Non-pigmented ciliary epithelial cell (primary cell): ENCODE measurements around the gene LIF.
A peak's percentile ranks its signal among the peaks of the same experiment; 100 is the strongest.

Source experiments
- DNase-seq: peaks from one replicate; pipeline ENCODE4 v3.0.0-alpha.2; 2010; ENCODE audit warnings: low read depth

Gene LIF

GRCh38 chr22:30245985-30246813, at the start of gene LIF:
LIF (minus strand) TSS chr22:30246759; CDS start chr22:30246695, 64 bp downstream.
- no peak for DNase-seq

- DNase-seq: no peak
These were observed 49.8 kb upstream of the LIF start for GRCh38 chr22:30296324-30296723.

DNA sequence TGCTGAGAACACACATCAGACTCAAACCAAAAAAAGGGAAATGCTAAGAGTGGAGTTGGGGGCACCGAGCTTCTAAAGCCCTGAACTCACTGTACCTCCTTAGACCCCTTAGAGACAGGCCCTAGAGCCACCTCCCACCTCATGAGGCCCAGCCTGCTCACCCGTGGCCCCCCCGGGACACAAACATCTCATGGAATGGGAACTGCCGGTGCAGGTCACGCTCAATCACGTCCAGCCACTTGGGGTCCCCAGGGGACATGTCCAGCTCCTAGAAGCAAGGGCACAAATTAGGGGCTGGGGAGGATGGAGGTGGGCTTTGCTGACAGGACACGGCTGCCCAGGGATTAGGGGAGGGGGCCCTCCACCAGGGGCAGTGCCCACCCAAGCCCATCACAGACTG, 49.0 kb upstream of the LIF start:
- DNase-seq: no peak

DNA sequence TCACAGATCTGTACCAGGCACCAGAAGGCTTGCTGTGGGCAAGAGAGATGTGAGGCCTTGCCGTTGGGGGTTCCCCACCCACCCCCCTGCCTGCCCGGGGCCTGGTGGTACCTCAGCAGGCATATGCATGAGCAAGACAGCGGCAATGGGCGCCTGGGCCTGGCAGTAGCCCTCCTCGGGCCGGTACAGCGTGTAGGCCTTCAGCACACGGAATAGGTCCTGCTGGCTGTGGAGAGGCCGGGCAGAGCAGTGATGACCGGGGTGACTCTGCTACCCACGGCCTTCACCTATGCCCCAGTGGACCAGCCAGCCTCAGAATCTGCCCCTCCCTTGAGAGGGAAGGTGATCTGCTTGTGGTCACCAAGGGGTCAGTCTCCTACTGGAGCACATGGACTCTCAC, 48.3 kb upstream of the LIF start:
- no peak for DNase-seq

GRCh38 chr22:30294066-30294465, 47.5 kb upstream of the LIF start:
- DNase-seq: no peak

GRCh38 chr22:30293026-30293425, 46.5 kb upstream of the LIF start:
- no peak for DNase-seq

DNA sequence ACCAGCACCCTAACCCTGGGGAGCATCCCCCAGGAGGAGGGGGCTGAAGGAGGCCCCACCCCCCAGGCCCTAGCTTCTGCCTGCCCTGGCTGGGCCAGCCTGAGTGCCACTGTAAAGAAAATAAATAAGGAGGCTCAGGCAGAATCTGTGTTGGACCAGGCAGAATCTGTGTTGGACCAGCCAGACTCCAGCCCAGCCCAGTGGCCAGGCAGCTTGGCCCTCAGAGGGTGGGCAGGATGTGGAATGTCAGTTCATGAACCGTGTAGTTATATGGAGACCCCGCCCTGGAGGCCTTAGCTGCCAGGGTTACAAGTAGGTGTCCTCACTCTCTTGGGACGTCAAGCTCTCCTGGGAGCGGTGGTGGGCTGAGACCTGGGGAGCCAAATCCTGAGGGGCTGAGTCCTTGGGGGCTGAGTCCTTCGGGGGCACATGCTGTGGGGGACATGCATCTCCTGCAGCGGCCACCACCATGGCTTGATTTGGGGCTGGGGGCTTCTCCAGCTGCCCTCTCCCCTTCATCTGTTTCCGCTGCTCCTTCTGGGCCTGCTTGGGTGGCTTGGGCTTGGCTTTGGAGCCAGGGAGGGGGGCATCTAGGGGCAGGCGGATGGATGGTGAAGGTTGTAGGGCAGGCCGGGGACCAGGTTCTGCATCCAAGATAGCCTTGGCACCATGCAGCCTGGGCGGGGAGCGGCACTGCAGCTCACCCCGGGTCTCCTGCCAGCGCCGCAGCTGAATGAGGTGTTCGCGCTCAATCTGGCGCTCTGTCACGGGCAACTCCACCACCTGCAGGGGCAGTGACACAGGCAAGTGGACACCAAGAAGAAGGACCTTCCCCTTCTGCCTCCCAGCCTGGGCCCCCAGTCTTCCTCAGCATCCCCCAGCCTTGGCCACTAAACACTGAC, 45.8 kb upstream of the LIF start:
- DNase-seq: no peak

DNA sequence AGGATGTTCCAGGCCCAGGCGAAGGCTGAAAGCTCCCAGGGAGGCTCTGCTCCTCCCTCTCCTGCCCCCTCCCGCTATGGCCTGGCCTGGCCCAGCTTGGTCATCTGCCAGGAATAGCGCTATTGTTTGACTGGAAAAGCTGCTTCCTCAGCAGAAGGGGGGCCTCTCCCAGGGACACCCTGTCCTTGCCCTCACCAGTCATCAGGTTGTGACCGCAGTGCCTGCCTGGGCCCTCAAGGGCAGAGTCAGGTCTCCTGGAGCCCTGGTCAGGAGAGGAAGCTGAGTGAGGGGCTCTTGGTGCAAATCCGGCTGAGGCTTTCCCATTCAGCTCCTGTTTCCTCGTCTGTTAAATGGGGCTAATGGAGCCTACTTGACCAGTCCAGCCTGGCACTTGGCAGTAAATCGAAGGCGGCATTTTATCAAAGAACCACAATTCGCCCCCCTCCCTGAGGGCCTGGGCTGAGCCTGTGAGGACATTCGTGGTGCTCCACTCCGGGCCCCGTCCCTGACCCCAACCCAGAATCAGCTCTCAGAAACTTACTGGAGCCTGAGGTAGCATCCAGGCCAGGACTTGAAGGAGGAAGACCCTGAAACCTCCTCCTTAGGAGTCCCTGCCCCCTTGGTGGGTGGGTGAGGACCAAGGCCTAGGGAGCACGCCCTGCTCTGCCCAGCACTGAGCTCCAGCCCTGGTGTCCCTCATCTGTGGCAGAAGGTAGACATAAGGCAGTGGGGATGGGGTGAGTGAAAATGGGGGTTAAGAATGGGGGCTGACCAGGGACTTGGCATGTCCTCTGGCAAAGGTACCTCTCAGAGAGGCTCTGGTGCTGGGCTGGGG, 44.7 kb upstream of the LIF start:
- DNase-seq: no peak

DNA sequence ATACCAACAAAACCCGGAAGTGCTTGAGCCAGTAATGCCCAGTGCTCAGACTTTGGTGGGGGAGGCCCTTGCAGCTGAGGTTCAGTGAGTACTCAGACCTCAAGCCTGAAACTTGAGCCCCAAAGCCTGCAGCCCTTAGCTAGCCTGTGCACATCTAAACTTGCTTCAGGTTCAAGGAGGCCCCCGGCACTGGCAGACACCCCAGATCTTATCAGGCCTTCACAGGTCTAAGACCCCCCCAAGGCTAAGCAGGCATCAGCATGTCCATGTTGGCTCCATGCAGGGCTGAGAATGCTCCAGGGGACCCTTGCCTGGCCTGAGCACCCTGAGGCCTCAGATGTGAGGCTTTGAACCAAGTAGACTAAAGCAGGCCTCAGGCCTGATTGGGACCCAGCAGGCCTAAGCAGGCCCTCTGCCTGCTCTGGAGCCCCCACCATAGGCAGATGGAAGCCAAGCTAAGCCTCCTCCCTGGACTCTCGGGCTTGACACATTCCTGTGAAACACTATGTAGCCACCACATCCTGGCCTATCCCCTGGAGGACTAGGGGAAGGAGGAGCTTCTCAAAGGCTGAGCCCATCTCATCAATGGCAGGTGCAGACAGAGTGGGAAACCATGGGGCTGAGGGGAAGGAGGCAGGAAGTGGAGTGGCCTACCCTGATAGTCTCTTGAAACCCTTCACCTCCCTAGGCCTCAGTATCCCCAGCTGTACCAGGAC, 43.9 kb upstream of the LIF start:
- DNase-seq: no peak

- no peak for DNase-seq
These were observed 43.4 kb upstream of the LIF start for GRCh38 chr22:30289980-30290313.

GRCh38 chr22:30289141-30289979, 42.8 kb upstream of the LIF start, which contains the start of gene CASTOR1:
CASTOR1 (minus strand) TSS chr22:30289505; CDS start chr22:30289497, 8 bp downstream.
- peak; percentile 92 for DNase-seq

GRCh38 chr22:30288419-30289140, 42.0 kb upstream of the LIF start:
- DNase-seq: no peak

DNA sequence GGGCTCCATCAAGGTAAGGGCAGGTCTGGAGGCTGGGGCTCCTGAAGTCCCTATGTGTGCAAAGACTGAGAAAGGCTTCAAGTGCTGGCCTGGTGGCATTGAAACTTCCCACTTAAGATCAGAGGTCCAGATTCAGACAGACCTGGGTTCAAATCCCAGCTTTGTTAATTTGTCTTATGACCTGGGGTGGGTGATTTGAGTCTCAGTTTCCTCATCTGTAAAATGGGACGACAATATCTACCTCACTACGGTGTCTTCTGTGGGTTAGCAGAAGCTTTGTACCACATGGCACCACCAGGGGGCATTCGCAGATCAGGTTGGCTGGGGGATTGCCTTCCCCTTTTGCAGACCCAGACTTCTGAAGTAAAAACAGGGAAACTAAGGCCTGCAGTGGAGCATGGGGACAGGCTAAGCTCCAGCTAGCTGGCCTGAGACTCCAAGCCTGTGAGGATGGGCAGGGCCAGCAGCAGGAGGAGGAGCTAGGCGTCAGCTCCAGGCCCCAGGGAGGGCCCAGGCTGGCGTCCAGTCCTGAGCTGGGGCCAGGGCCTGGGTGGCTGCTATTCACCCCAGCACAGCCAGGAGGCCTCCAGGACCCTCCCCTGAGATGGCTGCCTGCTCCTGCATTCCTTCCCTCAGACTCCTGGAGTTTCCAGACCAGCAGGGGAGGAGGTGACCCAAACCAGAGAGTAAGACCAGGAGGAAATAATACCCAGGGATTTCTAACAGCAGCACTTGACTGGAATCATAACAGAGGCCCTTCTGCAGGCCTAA, 41.3 kb upstream of the LIF start:
- DNase-seq: no peak

- no peak for DNase-seq
These were observed 40.5 kb upstream of the LIF start for GRCh38 chr22:30286813-30287647.

DNA sequence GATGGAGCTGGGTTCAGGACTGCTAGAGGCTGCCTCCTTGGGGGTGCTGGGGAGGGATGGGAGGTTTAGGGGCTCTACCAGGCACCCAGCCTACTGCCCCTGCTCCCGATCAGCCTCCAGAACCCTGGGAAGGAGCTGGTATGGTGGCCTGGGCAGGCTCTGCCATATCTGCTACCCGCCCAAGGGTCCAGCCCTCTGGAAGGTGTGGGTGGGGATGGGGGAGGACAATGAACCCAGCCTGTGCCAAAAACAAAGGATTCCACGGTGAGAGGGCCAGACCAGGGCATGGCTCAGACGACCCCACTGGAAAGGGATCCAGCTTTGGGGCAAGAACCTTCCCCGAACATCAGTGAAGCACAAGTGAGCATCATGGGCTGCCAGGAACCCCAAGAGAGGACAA, 39.8 kb upstream of the LIF start:
- no peak for DNase-seq

- no peak for DNase-seq
These were observed 39.3 kb upstream of the LIF start for GRCh38 chr22:30285846-30286200.

DNA sequence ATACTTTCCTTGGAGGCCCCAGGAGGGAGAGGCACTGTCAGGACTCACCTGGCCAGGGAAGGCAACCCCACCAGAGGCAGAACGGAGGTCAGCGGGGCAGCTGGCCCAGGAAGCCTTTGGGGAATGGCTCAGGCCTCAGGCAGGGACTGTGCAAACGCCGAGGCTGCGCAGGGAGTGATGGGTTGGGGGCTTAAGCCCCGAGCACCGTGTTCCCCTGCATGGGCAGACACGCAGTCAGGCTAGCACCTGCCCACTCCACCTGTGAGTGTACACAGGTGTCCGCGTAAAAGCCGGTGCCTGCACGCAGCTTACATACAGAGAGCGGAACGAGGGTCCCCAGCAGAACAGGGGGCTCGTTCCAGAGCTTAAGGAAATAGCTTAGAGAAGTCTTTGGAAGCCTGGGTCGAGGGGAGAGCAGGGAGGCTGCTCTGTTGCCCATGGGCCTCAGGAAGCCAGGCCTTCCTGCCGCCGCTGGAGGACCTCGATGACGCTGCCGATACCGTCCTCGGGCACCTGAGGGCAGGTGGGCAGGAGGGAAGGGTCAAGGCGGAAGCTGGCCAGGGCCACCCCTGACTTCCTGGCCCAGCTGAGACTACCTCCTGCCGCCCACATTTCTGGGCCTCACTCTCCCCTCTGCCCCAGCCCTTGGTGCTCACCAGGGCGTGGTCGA, 38.8 kb upstream of the LIF start:
- DNase-seq: no peak

DNA sequence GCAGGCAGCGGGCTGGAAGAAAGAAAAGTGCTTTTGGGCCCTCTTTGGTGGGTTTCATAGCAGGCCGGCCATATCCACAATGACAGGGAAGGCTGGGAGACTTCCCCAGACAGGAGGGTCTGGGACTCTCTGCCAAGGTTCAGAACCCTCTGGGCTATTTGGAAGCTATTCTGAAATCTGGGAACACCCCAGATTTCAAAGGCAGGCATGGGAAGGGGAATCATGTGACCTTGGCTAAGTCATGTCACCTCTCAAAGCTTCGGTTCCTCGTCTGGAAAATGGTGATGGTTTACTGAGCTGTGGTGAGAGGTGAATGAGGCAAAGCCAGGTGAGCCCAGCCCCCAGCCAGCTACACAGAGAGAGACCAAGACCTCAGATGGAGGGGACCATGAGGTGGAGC, 38.1 kb upstream of the LIF start:
- no peak for DNase-seq
